PFSK-1 (cell line): Measurements from ENCODE around the gene SHH.

Experiments used
- FOXP2 ChIP-seq: optimal IDR thresholded peaks from 2 replicates; pipeline ENCODE3; 2011; ENCODE audit warnings: borderline replicate concordance, control low read depth, inconsistent platforms; ENCODE audit not compliant: insufficient read depth; ENCODE audit errors: extremely low read length, extremely low read depth
- POLR2AphosphoS5 ChIP-seq: IDR thresholded peaks from 2 replicates; pipeline ENCODE4 v1.6.1; 2012; ENCODE audit warnings: low read depth, mild to moderate bottlenecking, control low read depth, low read length, moderate library complexity
- REST ChIP-seq, 2 experiments: IDR thresholded peaks; 2 replicates each; pipeline versions ENCODE4 v1.6.1 to v1.8.0; 2011 to 2012; ENCODE audit warnings: low read depth in 2 of 2, low read length in 2 of 2, control low read depth in 1 of 2, inconsistent platforms in 1 of 2, mild to moderate bottlenecking in 1 of 2, moderate library complexity in 1 of 2; ENCODE audit not compliant: insufficient read depth in 1 of 2
- SIN3A ChIP-seq: IDR thresholded peaks from 2 replicates; pipeline ENCODE4 v1.6.1; 2012; ENCODE audit warnings: mild to moderate bottlenecking, low read length, moderate library complexity, borderline replicate concordance; ENCODE audit not compliant: insufficient read depth
- TAF1 ChIP-seq: IDR thresholded peaks from 2 replicates; pipeline ENCODE4 v1.6.1; 2012; ENCODE audit warnings: low read length, control low read depth, borderline replicate concordance; ENCODE audit not compliant: insufficient read depth

SHH gene

DNA sequence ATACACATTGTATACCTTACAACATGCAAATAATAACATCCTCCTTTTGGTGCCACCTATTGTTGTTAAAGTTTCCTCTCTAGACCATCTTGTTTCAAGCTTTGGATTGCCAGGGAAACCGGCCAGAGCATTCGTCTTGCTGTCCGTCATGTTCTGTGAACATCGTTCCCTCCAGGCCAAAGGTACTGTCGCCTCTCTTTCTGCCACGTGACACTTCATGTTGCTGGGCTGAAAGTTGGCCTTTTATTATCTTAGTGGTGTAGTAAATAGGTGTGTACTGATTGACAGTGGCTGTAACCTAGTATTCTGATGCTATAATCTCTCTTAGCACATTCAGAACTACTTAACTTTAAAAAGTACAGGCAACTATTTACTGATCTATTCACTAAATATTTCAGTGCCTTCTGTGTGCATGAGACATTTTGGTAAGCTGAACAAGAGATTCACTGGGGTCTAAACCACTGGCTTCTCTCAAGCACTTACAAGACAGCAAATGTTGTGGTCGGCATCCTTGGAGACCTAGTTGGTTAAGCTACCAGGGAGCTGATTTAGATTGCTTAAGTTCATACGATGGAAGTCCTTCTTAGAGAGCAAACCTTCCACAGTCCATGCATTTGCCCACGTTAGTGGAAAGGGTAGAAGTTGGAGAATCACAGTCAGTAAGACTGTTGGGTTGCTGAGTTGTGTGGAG lies 52.4 kb downstream of the SHH start:
- TF ChIP-seq REST (IDR thresholded peaks at IDR 0.05; ENCODE audit: insufficient read depth in 1 of 2, low read depth in 2 of 2, low read length in 2 of 2): no peak

DNA sequence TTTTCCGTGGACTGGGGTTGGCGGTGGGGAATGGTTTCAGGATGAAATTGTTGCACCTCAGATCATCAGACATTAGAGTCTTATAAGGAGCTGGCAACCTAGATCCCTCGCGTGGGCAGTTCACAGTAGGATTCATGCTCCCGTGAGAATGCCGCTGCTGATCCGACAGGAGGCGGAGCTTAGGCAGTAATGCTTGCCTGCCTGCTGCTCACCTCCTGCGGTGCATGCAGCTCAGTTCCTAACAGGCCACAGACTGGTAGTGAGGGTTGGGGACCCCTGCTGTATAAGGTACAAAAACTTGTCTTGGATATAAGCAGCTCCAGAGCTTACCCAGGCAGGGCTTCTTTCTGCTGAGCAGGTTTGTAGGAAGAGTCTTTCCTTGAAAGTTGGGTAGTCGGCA lies 53.9 kb downstream of the SHH start:
- no peak for TF ChIP-seq SIN3A

DNA sequence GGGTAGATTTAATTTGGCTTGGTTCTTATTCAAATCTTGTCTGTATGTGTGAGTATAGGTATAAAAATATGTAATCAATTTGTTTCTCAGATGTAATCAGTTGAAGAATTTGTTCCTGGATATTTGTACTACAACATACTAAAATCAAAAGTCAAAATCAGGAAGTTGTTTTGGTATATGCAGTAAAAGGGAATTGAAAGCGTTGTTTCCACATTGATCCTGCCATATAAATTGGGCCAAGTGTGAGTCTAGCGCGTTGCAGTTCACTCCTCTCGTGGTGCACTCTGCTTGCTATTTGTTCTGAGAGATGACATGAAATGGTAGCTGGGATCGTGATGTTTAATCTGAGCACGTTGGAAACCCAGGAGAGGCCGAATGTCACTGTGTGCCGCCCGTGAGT lies 55.9 kb downstream of the SHH start:
- TF ChIP-seq POLR2AphosphoS5: no peak
- no peak for TF ChIP-seq SIN3A
- TF ChIP-seq FOXP2: no peak
- TF ChIP-seq TAF1: no peak
- no peak for TF ChIP-seq REST (IDR thresholded peaks at IDR 0.05; ENCODE audit: insufficient read depth in 1 of 2, low read depth in 2 of 2, low read length in 2 of 2)

- TF ChIP-seq FOXP2 (no peak), SIN3A (no peak), POLR2AphosphoS5 (no peak), REST (IDR thresholded peaks at IDR 0.05; ENCODE audit: insufficient read depth in 1 of 2, low read depth in 2 of 2, low read length in 2 of 2) (no peak), TAF1 (no peak)
Observed at GRCh38 chr7:155755026-155755425, 57.2 kb downstream of the SHH start.

DNA sequence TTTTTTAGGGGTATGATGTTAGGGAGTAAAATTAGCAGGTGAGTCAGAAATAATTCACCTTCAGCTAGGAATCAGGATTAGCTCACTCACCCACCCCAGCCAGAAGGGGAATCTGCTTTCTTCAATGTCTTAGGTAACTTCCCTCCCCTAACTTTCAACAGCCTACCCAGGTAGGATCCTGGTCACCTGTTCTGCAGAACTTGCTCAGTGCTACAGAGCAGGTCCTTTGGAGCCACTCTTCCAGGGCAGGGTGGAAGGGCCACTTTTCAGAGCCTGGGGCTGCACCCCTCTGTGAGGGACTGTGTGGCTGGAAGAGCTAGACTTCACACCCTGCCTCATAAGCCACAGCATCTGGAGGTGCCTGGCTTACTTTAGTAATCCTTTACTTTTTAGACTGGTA lies 58.1 kb downstream of the SHH start:
- no peak for TF ChIP-seq POLR2AphosphoS5

DNA sequence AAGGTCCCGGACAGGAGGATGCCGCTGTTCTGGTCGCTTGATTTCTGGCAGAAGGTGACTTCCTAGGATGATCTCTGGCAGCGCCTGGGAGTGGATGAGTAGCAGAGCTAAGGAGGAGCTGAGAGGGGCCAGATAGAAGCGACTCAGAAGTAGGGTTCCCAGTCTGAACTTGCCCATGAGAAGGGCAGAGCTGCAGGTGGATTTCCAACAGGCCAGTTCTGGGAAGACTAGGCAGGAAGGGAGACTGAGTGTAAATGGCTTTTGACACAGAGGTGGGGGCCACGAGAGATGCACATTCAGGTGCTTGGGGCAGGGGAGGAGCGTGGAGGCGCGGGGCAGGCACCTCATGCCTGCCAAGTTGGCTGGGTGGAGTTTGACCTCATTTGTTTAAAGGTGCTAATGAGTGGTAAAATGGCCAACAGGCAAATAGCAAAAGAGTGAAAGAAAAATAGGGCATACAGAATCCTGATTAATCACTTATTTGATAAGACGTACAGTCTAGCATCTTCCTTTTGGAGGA lies 58.8 kb downstream of the SHH start:
- TF ChIP-seq TAF1: no peak
- no peak for TF ChIP-seq REST (IDR thresholded peaks at IDR 0.05; ENCODE audit: insufficient read depth in 1 of 2, low read depth in 2 of 2, low read length in 2 of 2)
- TF ChIP-seq FOXP2: no peak
- no peak for TF ChIP-seq SIN3A
- TF ChIP-seq POLR2AphosphoS5: no peak
